HFF-Myc (cell line): Measurements from ENCODE around the gene GMIP.
"Not testable (repeated sequence)": the region's sequence is repeated elsewhere in the genome, so short reads cannot be mapped to it uniquely, and the experiment has no call there.

ENCODE experiments used
- DNase-seq: peaks from one replicate; pipeline ENCODE4 v3.0.0-alpha.2; 2011; ENCODE audit warnings: low read depth; ENCODE audit errors: extremely low read depth
- H3K4me3 ChIP-seq: replicated peaks from 2 replicates; pipeline ENCODE4 v1.5.1; 2011; ENCODE audit warnings: low read depth, mild to moderate bottlenecking, control low read depth, low read length
- CTCF ChIP-seq: IDR thresholded peaks from 2 replicates; pipeline ENCODE4 v1.5.1; 2012; ENCODE audit warnings: mild to moderate bottlenecking, low read depth, low read length, control low read depth; ENCODE audit errors: missing control alignments

GMIP gene

GRCh38 chr19:19643158-19644053, at the start of gene GMIP:
Gene GMIP (minus strand): TSS chr19:19643657. CDS start chr19:19643529, 128 bp downstream.
- DNase-seq, result no peak
- peak; percentile 87 for TF ChIP-seq CTCF

GRCh38 chr19:19691683-19692082, 48.2 kb upstream of the GMIP start:
- no peak overlapping the region for H3K4me3 ChIP-seq
- no peak for TF ChIP-seq CTCF
- no peak for DNase-seq

More at GRCh38 chr19:19643158-19644053, at the start of gene GMIP:
- peak within 1 kb of the TSS; percentile 82 for H3K4me3 ChIP-seq

GRCh38 chr19:19689023-19689422, 45.6 kb upstream of the GMIP start:
- DNase-seq, H3K4me3 ChIP-seq: not testable (repeated sequence)

GRCh38 chr19:19687090-19687489, 43.6 kb upstream of the GMIP start:
- no peak overlapping the region for H3K4me3 ChIP-seq
- no peak for DNase-seq
- TF ChIP-seq CTCF, result no peak

GRCh38 chr19:19686580-19686979, 43.1 kb upstream of the GMIP start:
- no peak for TF ChIP-seq CTCF
- no peak overlapping the region for H3K4me3 ChIP-seq
- DNase-seq, result no peak

- not testable (repeated sequence) for DNase-seq, H3K4me3 ChIP-seq
Observed at GRCh38 chr19:19686119-19686518, 42.7 kb upstream of the GMIP start.

- no peak for DNase-seq
- TF ChIP-seq CTCF, result no peak
- no peak overlapping the region for H3K4me3 ChIP-seq
Observed at GRCh38 chr19:19679176-19680073, 36.0 kb upstream of the GMIP start.
